D721Med (cell line): ENCODE data around the gene SEC14L3.

Experiments
- DNase-seq: peaks from one replicate; pipeline ENCODE4 v3.0.0; 2011; ENCODE audit warnings: low spot score; ENCODE audit not compliant: insufficient read length
- FAIRE-seq: peaks from 2 replicates; lab custom pipeline; 2011; peaks lifted over from hg19 to GRCh38; lab: Jason Lieb, UNC
- TF ChIP-seq, protein P1 (sequence below): IDR thresholded peaks from 2 replicates; pipeline ENCODE4 v1.5.1; 2012; ENCODE audit warnings: mild to moderate bottlenecking, control low read depth; ENCODE audit not compliant: insufficient read depth; ENCODE audit errors: missing control alignments

Gene SEC14L3

GRCh38 chr22:30511109-30511508 lies 39.3 kb upstream of the SEC14L3 start:
- no peak for FAIRE-seq
- no peak for DNase-seq

DNA sequence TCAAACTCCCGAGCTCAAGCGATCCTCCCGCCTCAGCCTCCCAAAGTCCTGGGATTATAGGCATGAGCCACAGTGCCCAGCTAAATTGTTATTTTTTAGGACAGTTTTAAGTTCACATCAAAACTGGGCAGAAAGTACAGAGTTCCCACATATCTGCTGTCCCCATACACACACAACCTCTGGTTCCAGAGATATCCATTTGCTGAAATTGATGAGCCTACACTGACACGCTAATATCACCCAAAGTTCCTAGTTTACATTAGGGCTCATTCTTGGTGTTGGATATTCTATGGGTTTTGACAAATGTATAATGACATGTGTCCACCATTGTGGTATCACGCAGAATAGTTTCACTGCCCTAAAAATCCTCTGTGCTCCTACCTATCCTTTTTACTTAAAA lies 36.4 kb upstream of the SEC14L3 start:
- no peak for FAIRE-seq
- TF ChIP-seq, protein P1, sequence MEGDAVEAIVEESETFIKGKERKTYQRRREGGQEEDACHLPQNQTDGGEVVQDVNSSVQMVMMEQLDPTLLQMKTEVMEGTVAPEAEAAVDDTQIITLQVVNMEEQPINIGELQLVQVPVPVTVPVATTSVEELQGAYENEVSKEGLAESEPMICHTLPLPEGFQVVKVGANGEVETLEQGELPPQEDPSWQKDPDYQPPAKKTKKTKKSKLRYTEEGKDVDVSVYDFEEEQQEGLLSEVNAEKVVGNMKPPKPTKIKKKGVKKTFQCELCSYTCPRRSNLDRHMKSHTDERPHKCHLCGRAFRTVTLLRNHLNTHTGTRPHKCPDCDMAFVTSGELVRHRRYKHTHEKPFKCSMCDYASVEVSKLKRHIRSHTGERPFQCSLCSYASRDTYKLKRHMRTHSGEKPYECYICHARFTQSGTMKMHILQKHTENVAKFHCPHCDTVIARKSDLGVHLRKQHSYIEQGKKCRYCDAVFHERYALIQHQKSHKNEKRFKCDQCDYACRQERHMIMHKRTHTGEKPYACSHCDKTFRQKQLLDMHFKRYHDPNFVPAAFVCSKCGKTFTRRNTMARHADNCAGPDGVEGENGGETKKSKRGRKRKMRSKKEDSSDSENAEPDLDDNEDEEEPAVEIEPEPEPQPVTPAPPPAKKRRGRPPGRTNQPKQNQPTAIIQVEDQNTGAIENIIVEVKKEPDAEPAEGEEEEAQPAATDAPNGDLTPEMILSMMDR = no peak
- no peak for DNase-seq

More at GRCh38 chr22:30511109-30511508, 39.3 kb upstream of the SEC14L3 start:
- TF ChIP-seq, protein P1 = no peak

DNA sequence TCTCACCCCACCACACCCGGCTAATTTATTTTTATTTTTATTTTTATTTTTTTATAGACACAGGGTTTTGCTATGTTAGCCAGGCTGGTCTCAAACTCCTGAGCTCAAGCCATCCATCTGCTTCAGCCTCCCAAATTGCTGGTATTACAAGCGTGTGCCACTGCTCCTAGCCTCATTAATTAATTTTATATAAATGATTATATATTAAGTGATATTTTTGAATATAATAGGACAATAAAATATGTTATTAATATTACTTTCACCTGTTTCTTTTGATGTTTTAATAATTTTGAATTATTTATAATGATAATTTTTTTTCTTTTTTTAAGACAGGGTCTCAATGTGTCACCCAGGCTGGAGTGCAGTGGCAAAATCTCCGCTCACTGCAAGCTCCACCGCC lies 35.9 kb upstream of the SEC14L3 start:
- no peak for FAIRE-seq
- TF ChIP-seq, protein P1 = no peak
- DNase-seq = no peak

DNA sequence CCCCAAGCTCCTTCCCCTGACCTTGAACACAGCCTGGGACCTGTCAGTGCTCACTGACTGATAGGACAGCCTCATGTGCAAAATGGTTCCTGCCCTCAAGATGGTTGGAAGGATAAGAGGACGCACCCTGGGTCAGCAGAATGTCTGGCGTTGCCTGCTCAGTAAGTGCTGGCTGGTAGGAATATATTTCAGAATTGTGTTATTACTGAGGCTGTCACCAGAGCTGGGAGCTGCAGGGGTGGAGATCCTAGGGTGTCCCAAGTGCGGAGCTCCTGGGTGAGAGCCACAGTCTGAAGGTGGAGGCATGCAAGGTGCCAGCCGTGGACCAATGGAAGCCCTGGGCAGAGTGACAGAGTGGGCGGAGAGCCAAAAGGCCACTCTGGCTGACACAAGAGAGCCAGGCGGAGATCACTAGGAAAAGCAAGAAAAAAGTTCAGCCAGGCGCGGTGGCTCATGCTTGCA lies 34.7 kb upstream of the SEC14L3 start:
- TF ChIP-seq, protein P1 = no peak
- DNase-seq (no peak), FAIRE-seq (no peak)

- FAIRE-seq (no peak), DNase-seq (no peak)
- TF ChIP-seq, protein P1 = no peak
Observed at GRCh38 chr22:30503551-30503950, 31.7 kb upstream of the SEC14L3 start.

GRCh38 chr22:30502911-30503310 lies 31.1 kb upstream of the SEC14L3 start:
- DNase-seq (no peak), FAIRE-seq (no peak)
- TF ChIP-seq, protein P1 = no peak

GRCh38 chr22:30502153-30502552 lies 30.3 kb upstream of the SEC14L3 start:
- TF ChIP-seq, protein P1 = no peak
- DNase-seq (no peak), FAIRE-seq (no peak)
